Liver (tissue), 9 donors: ENCODE results near the gene WNK1. TPM values are rescaled to one million over a fixed set of nuclear protein-coding genes. Genes with fewer than 3 reads are reported as not detected.

ENCODE experiments used
- DNase-seq: peaks from one replicate; pipeline ENCODE4 v3.0.0-alpha.2; 2017; ENCODE audit warnings: low spot score
- H3K27ac ChIP-seq, 2 donors: one replicate each; pipeline ENCODE4 v1.7.0; 2013; ENCODE audit warnings: inconsistent platforms in 2 of 2, low read length in 2 of 2, control low read depth in 1 of 2, low read depth in 1 of 2, mild to moderate bottlenecking in 1 of 2
- H3K27me3 ChIP-seq, 4 donors: one replicate each; pipeline versions ENCODE4 v1.6.1 to v1.7.0; 2013; ENCODE audit warnings: low read length in 3 of 4, inconsistent platforms in 1 of 4, mild to moderate bottlenecking in 1 of 4, moderate library complexity in 1 of 4; ENCODE audit not compliant: control insufficient read depth in 4 of 4, insufficient read depth in 4 of 4
- H3K36me3 ChIP-seq, 4 donors: one replicate each; pipeline versions ENCODE4 v1.6.1 to v1.7.0; 2013; ENCODE audit warnings: low read length in 3 of 4, mild to moderate bottlenecking in 3 of 4, low read depth in 1 of 4, moderate library complexity in 1 of 4; ENCODE audit not compliant: control insufficient read depth in 4 of 4, insufficient read depth in 3 of 4
- H3K4me1 ChIP-seq, 4 donors: one replicate each; pipeline versions ENCODE4 v1.6.1 to v1.7.0; 2013; ENCODE audit warnings: low read length in 3 of 4, mild to moderate bottlenecking in 3 of 4, moderate library complexity in 1 of 4; ENCODE audit not compliant: control insufficient read depth in 4 of 4, insufficient read depth in 4 of 4
- H3K4me3 ChIP-seq, 3 donors: one replicate each; pipeline versions ENCODE4 v1.6.1 to v1.7.0; 2013; ENCODE audit warnings: low read length in 3 of 3, control low read depth in 1 of 3, low read depth in 1 of 3, mild to moderate bottlenecking in 1 of 3
- H3K9ac ChIP-seq, 2 donors: one replicate each; pipeline ENCODE4 v1.7.0; 2013; ENCODE audit warnings: low read length in 2 of 2, mild to moderate bottlenecking in 2 of 2, moderate library complexity in 2 of 2, control low read depth in 1 of 2, low read depth in 1 of 2
- H3K9me3 ChIP-seq, 4 donors: one replicate each; pipeline versions ENCODE4 v1.6.1 to v1.7.0; 2013; ENCODE audit warnings: low read length in 3 of 4; ENCODE audit not compliant: control insufficient read depth in 4 of 4
- EGR1 ChIP-seq, 2 donors: IDR thresholded peaks; 2 replicates each; pipeline ENCODE4 v1.6.1; 2016 to 2018; ENCODE audit warnings: antibody characterized with exemption in 2 of 2, low read depth in 2 of 2
- FOXA1 ChIP-seq: IDR thresholded peaks from 2 replicates; pipeline ENCODE4 v1.6.1; 2016; ENCODE audit warnings: antibody characterized with exemption
- FOXA2 ChIP-seq: IDR thresholded peaks from 2 replicates; pipeline ENCODE4 v1.6.1; 2016; ENCODE audit warnings: antibody characterized with exemption
- GABPA ChIP-seq, 2 donors: IDR thresholded peaks in 1 of 2; conservative IDR thresholded peaks in 1 of 2; 2 replicates each; pipeline ENCODE4 v1.6.1; 2016; ENCODE audit warnings: antibody characterized with exemption in 2 of 2, mild to moderate bottlenecking in 1 of 2, moderate library complexity in 1 of 2
- HNF4A ChIP-seq, 2 donors: conservative IDR thresholded peaks; 2 replicates each; pipeline ENCODE4 v1.6.1; 2016; ENCODE audit warnings: antibody characterized with exemption in 2 of 2, mild to moderate bottlenecking in 2 of 2
- JUND ChIP-seq, 2 donors: IDR thresholded peaks; 2 replicates each; pipeline ENCODE4 v1.6.1; 2016; ENCODE audit warnings: antibody characterized with exemption in 2 of 2
- NR2F2 ChIP-seq: IDR thresholded peaks from 2 replicates; pipeline ENCODE4 v1.6.1; 2016; ENCODE audit warnings: antibody characterized with exemption
- RAD21 ChIP-seq, 2 donors: IDR thresholded peaks; 2 replicates each; pipeline ENCODE4 v1.6.1; 2016; ENCODE audit warnings: antibody characterized with exemption in 2 of 2, mild to moderate bottlenecking in 2 of 2
- RXRA ChIP-seq, 2 donors: IDR thresholded peaks; 2 replicates each; pipeline ENCODE4 v1.6.1; 2017 to 2018; ENCODE audit warnings: antibody characterized with exemption in 2 of 2, mild to moderate bottlenecking in 1 of 2
- SP1 ChIP-seq: IDR thresholded peaks from 2 replicates; pipeline ENCODE4 v1.6.1; 2018; ENCODE audit warnings: antibody characterized with exemption, mild to moderate bottlenecking
- TAF1 ChIP-seq: conservative IDR thresholded peaks from 2 replicates; pipeline ENCODE4 v1.6.1; 2016; ENCODE audit warnings: antibody characterized with exemption, mild to moderate bottlenecking
- YY1 ChIP-seq: IDR thresholded peaks from 2 replicates; pipeline ENCODE4 v1.6.1; 2016; ENCODE audit warnings: antibody characterized with exemption, mild to moderate bottlenecking
- WGBS: extraction: QIAGEN DNeasy Blood & Tissue Kit; methylation state at CpG from one replicate; pipeline ENCODE4 v1.1.7; 2013; 5-methylcytosine and 5-hydroxymethylcytosine counted together
- polyA plus RNA-seq, 2 donors: library from polyadenylated mRNA; stranded (reverse) in 1 of 2; unstranded in 1 of 2; fragments of 200-250 nt in 1 of 2; fragments of >200 nt in 1 of 2; fragmentation: Nextera tagmentation in 1 of 2; extraction: Ambion mirVana in 1 of 2; gene quantifications; one replicate each; pipeline versions ENCODE4 v1.2.1 to v1.2.3, GENCODE V29; 2013 to 2015
- total RNA-seq, 2 donors: library from RNA; depleted of rRNA; stranded (reverse); fragments of >200 nt; gene quantifications; one replicate each; pipeline ENCODE4 v1.2.3, GENCODE V29; 2014
- TF ChIP-seq, protein P1 (sequence below): IDR thresholded peaks from 2 replicates; pipeline ENCODE4 v1.6.1; 2016; ENCODE audit warnings: antibody characterized with exemption
- TF ChIP-seq, protein P2 (sequence below): IDR thresholded peaks from 2 replicates; pipeline ENCODE4 v1.6.1; 2016; ENCODE audit warnings: antibody characterized with exemption, mild to moderate bottlenecking
- TF ChIP-seq, protein P3 (sequence below): fragments of 150-350 bp; IDR thresholded peaks from 2 replicates; pipeline ENCODE4 v1.5.1; 2017; ENCODE audit warnings: improper control_type of control experiment, low read depth, low read length; ENCODE audit not compliant: missing input control
- TF ChIP-seq, protein P4 (sequence below): IDR thresholded peaks from 2 replicates; pipeline ENCODE4 v1.6.1; 2016; ENCODE audit warnings: antibody characterized with exemption
- donor health status: healthy.
- donor health status: healthy.
- donor health status: healthy.
- donor health status: healthy.
- donor health status: healthy.

The WNK1 gene
- total and polyA plus RNA-seq, 4 donors: 22.4 to 299 (median 53.8) TPM

DNA sequence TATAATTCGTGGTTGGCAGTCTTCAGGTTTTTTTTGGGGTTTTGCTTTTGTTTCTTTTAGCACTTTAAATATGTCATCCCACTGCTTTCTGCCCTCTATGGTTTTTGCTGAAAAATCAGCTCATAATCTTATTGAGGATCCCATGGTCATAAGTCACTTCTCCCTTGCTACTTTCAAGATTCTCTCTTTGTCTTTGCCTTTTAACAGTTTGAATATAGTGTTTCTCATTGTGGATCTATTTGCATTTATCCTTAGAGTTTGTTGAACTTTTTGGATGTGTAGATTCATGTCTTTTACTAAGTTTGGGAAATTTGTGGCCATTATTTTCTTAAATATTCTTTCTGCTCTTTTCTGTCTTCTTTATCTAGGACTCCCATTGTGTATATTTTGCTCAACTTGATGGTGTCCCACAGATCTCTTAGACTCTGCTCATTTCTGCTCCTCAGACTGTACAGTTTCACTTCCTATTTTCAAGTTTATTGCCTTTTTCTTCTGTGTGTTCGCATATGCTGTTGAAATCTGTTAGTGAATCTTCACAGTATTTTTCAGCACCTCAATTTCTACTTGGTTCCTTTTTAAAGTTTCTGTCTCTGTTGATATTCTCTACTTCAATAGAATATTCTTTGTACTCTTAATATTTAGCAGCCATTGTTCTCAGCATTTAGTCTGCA is 70.8 kb downstream of the WNK1 start:
- Histone ChIP-seq H3K9ac (no peak overlapping the region), H3K27ac (no peak overlapping the region), H3K4me3 (no peak overlapping the region), H3K36me3 (peaks cover 0 to 2% (median 0%) of the 10 kb centered on the region in 4 donors), H3K4me1 (no peaks in the 10 kb centered on the region), H3K9me3 (no peaks in the 10 kb centered on the region), H3K27me3 (no peaks in the 10 kb centered on the region)
- no peak for DNase-seq
- TF ChIP-seq, protein P1, sequence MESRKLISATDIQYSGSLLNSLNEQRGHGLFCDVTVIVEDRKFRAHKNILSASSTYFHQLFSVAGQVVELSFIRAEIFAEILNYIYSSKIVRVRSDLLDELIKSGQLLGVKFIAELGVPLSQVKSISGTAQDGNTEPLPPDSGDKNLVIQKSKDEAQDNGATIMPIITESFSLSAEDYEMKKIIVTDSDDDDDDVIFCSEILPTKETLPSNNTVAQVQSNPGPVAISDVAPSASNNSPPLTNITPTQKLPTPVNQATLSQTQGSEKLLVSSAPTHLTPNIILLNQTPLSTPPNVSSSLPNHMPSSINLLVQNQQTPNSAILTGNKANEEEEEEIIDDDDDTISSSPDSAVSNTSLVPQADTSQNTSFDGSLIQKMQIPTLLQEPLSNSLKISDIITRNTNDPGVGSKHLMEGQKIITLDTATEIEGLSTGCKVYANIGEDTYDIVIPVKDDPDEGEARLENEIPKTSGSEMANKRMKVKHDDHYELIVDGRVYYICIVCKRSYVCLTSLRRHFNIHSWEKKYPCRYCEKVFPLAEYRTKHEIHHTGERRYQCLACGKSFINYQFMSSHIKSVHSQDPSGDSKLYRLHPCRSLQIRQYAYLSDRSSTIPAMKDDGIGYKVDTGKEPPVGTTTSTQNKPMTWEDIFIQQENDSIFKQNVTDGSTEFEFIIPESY: no peak
- TF ChIP-seq HNF4A (conservative IDR thresholded peaks at IDR 0.05): no peak
- no peak for TF ChIP-seq EGR1 (IDR thresholded peaks at IDR 0.05; ENCODE audit: low read depth in 2 of 2)
- no peak for TF ChIP-seq RAD21 (IDR thresholded peaks at IDR 0.05)
- TF ChIP-seq, protein P2, sequence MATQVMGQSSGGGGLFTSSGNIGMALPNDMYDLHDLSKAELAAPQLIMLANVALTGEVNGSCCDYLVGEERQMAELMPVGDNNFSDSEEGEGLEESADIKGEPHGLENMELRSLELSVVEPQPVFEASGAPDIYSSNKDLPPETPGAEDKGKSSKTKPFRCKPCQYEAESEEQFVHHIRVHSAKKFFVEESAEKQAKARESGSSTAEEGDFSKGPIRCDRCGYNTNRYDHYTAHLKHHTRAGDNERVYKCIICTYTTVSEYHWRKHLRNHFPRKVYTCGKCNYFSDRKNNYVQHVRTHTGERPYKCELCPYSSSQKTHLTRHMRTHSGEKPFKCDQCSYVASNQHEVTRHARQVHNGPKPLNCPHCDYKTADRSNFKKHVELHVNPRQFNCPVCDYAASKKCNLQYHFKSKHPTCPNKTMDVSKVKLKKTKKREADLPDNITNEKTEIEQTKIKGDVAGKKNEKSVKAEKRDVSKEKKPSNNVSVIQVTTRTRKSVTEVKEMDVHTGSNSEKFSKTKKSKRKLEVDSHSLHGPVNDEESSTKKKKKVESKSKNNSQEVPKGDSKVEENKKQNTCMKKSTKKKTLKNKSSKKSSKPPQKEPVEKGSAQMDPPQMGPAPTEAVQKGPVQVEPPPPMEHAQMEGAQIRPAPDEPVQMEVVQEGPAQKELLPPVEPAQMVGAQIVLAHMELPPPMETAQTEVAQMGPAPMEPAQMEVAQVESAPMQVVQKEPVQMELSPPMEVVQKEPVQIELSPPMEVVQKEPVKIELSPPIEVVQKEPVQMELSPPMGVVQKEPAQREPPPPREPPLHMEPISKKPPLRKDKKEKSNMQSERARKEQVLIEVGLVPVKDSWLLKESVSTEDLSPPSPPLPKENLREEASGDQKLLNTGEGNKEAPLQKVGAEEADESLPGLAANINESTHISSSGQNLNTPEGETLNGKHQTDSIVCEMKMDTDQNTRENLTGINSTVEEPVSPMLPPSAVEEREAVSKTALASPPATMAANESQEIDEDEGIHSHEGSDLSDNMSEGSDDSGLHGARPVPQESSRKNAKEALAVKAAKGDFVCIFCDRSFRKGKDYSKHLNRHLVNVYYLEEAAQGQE: no peak
- no peak for TF ChIP-seq FOXA2
- no peak for TF ChIP-seq SP1
- TF ChIP-seq RXRA (IDR thresholded peaks at IDR 0.05): no peak
- TF ChIP-seq, protein P3, sequence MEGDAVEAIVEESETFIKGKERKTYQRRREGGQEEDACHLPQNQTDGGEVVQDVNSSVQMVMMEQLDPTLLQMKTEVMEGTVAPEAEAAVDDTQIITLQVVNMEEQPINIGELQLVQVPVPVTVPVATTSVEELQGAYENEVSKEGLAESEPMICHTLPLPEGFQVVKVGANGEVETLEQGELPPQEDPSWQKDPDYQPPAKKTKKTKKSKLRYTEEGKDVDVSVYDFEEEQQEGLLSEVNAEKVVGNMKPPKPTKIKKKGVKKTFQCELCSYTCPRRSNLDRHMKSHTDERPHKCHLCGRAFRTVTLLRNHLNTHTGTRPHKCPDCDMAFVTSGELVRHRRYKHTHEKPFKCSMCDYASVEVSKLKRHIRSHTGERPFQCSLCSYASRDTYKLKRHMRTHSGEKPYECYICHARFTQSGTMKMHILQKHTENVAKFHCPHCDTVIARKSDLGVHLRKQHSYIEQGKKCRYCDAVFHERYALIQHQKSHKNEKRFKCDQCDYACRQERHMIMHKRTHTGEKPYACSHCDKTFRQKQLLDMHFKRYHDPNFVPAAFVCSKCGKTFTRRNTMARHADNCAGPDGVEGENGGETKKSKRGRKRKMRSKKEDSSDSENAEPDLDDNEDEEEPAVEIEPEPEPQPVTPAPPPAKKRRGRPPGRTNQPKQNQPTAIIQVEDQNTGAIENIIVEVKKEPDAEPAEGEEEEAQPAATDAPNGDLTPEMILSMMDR: no peak
- TF ChIP-seq FOXA1: no peak
- no peak for TF ChIP-seq NR2F2
- no peak for TF ChIP-seq TAF1
- WGBS: 88% methylated on average over 2 of the region's 2 CpGs

DNA sequence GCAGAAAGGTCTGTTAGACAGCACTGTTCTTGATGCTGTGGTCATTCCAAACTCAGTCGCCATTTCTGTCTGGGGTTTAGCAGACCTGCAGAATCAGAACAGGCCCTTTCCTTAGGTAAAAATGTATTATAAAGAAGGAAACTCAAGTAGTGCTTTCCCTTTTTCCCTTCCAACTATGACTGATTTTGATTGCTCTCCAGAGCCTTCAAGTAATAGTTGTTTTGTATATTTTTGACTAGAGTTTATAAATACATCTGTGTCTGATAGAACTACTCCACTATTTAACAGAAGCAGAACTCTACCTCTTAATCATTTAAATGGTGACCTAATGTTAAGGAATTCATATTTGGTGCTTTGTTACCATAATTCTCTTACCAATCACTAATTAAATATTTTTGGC is 74.0 kb downstream of the WNK1 start:
- Histone ChIP-seq H3K9ac (no peak overlapping the region), H3K4me3 (no peak overlapping the region), H3K36me3 (peaks cover 7 to 19% (median 10%) of the 10 kb centered on the region in 4 donors), H3K27ac (no peak overlapping the region), H3K27me3 (no peaks in the 10 kb centered on the region), H3K4me1 (peaks cover 0 to 2% (median 0%) of the 10 kb centered on the region in 4 donors), H3K9me3 (no peaks in the 10 kb centered on the region)
- WGBS: 98% methylated on average over 1 of the region's 1 CpG
- no peak for TF ChIP-seq SP1
- TF ChIP-seq TAF1: no peak
- TF ChIP-seq, protein P2: no peak
- TF ChIP-seq JUND (IDR thresholded peaks at IDR 0.05): no peak
- TF ChIP-seq GABPA (IDR thresholded peaks at IDR 0.05 in 1 of 2, conservative IDR thresholded peaks at IDR 0.05 in 1 of 2): no peak
- no peak for TF ChIP-seq FOXA2
- TF ChIP-seq, protein P4, sequence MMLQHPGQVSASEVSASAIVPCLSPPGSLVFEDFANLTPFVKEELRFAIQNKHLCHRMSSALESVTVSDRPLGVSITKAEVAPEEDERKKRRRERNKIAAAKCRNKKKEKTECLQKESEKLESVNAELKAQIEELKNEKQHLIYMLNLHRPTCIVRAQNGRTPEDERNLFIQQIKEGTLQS: no peak
- TF ChIP-seq YY1: no peak
- no peak for DNase-seq
